Right lobe of liver (tissue), 4 donors: Measurements from ENCODE around the gene PLPPR5.

ENCODE experiments used
- POLR2A ChIP-seq: fragments of 450-650 bp; IDR thresholded peaks from one replicate; pipeline ENCODE4 v1.6.1; 2017; ENCODE audit warnings: antibody characterized with exemption, mild to moderate bottlenecking
- TF ChIP-seq, protein P1 (sequence below), 4 donors: fragments of 200-600 bp in 3 of 4; fragments of 450-650 bp in 1 of 4; IDR thresholded peaks; one replicate each; pipeline versions ENCODE4 v1.5.1 to v1.8.0; 2016 to 2022; ENCODE audit warnings: antibody characterized with exemption in 4 of 4, mild to moderate bottlenecking in 2 of 4
- donor health status: DM: no; HTN: no; CAD: no.
- donor health status: DM: no; HTN: no; CAD: no.
- donor health status: DM: no; HTN: yes; CAD: no.

DNA sequence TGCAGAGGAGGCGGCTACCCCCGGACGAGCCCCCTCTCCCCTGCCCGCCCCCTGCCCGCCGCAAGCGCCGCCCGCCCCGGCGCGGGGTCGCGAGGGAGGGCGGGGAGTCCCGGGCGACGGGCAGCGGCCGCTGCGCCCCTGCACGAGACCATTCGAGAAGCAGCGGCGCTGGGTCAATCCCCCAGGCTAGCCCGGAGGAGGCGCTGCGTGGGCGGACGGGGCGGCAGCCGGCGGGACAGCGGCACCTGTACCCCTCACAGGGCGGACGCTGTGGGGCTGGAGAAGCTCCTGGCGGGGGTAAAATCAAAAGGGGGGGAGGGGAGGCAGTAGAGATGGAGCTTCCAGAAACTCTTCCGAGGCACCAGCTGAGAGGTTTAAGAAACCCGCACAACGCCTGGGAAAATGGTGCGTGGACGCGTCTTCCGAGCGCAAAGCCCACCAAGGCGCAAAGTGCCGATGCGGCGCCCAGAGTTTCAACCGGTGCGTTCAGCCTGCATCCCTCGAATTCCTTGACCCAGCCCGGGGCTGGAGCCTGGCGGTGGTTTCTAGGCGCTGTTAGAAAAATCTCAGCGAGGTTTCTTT, at the start of gene PLPPR5:
- TF ChIP-seq, protein P1, sequence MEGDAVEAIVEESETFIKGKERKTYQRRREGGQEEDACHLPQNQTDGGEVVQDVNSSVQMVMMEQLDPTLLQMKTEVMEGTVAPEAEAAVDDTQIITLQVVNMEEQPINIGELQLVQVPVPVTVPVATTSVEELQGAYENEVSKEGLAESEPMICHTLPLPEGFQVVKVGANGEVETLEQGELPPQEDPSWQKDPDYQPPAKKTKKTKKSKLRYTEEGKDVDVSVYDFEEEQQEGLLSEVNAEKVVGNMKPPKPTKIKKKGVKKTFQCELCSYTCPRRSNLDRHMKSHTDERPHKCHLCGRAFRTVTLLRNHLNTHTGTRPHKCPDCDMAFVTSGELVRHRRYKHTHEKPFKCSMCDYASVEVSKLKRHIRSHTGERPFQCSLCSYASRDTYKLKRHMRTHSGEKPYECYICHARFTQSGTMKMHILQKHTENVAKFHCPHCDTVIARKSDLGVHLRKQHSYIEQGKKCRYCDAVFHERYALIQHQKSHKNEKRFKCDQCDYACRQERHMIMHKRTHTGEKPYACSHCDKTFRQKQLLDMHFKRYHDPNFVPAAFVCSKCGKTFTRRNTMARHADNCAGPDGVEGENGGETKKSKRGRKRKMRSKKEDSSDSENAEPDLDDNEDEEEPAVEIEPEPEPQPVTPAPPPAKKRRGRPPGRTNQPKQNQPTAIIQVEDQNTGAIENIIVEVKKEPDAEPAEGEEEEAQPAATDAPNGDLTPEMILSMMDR (IDR thresholded peaks at IDR 0.05): no peak
- TF ChIP-seq POLR2A: no peak
